ENCODE results near the gene FGF14.
"Not testable (repeated sequence)": the region's sequence is repeated elsewhere in the genome, so short reads cannot be mapped to it uniquely, and the experiment has no call there.

The FGF14 gene

GRCh38 chr13:101846701-101847100 lies 555.1 kb downstream of the FGF14 start:
- Histone ChIP-seq H3K36me3 (ENCODE audit: low read depth) (no peaks in the 10 kb centered on the region), H3K4me3 (ENCODE audit: severe bottlenecking) (no peak overlapping the region), H3K4me1 (ENCODE audit: insufficient read depth, poor library complexity, severe bottlenecking) (no peaks in the 10 kb centered on the region), H3K27ac (ENCODE audit: poor library complexity, severe bottlenecking) (no peak overlapping the region), H3K27me3 (ENCODE audit: insufficient read depth, poor library complexity, severe bottlenecking) (peaks cover 4% of the 10 kb centered on the region), H3K9me3 (ENCODE audit: severe bottlenecking) (no peaks in the 10 kb centered on the region)
- no peak for DNase-seq (ENCODE audit: low spot score)
- ATAC-seq (ENCODE audit: low read depth), result no peak
- TF ChIP-seq CTCF (IDR thresholded peaks at IDR 0.05; ENCODE audit: poor library complexity, severe bottlenecking), result no peak

GRCh38 chr13:101846249-101846648 lies 555.6 kb downstream of the FGF14 start:
- no peak for TF ChIP-seq CTCF (IDR thresholded peaks at IDR 0.05; ENCODE audit: poor library complexity, severe bottlenecking)
- DNase-seq (ENCODE audit: low spot score), result no peak
- Histone ChIP-seq H3K27me3 (ENCODE audit: insufficient read depth, poor library complexity, severe bottlenecking) (peaks cover 4% of the 10 kb centered on the region), H3K9me3 (ENCODE audit: severe bottlenecking) (no peaks in the 10 kb centered on the region), H3K4me1 (ENCODE audit: insufficient read depth, poor library complexity, severe bottlenecking) (no peaks in the 10 kb centered on the region), H3K4me3 (ENCODE audit: severe bottlenecking) (no peak overlapping the region), H3K27ac (ENCODE audit: poor library complexity, severe bottlenecking) (no peak overlapping the region), H3K36me3 (ENCODE audit: low read depth) (no peaks in the 10 kb centered on the region)
- no peak for ATAC-seq (ENCODE audit: low read depth)

- Histone ChIP-seq H3K27me3 (ENCODE audit: insufficient read depth, poor library complexity, severe bottlenecking) (peaks cover 4% of the 10 kb centered on the region), H3K9me3 (ENCODE audit: severe bottlenecking) (no peaks in the 10 kb centered on the region), H3K4me1 (ENCODE audit: insufficient read depth, poor library complexity, severe bottlenecking) (no peaks in the 10 kb centered on the region), H3K36me3 (ENCODE audit: low read depth) (no peaks in the 10 kb centered on the region), H3K4me3 (ENCODE audit: severe bottlenecking) (no peak overlapping the region), H3K27ac (ENCODE audit: poor library complexity, severe bottlenecking) (no peak overlapping the region)
- TF ChIP-seq CTCF (IDR thresholded peaks at IDR 0.05; ENCODE audit: poor library complexity, severe bottlenecking), result no peak
- no peak for DNase-seq (ENCODE audit: low spot score)
- no peak for ATAC-seq (ENCODE audit: low read depth)
Measured at GRCh38 chr13:101845245-101846020, 556.4 kb downstream of the FGF14 start.

- ATAC-seq (ENCODE audit: low read depth), result no peak
- no peak overlapping the region for H3K27ac ChIP-seq (ENCODE audit: poor library complexity, severe bottlenecking)
- no peak overlapping the region for H3K4me3 ChIP-seq (ENCODE audit: severe bottlenecking)
- no peaks in the 10 kb centered on the region for H3K9me3 ChIP-seq (ENCODE audit: severe bottlenecking)
- no peak for DNase-seq (ENCODE audit: low spot score)
- no peaks in the 10 kb centered on the region for H3K4me1 ChIP-seq (ENCODE audit: insufficient read depth, poor library complexity, severe bottlenecking)
- H3K27me3 ChIP-seq (ENCODE audit: insufficient read depth, poor library complexity, severe bottlenecking), result no peaks in the 10 kb centered on the region
- no peak for TF ChIP-seq CTCF (IDR thresholded peaks at IDR 0.05; ENCODE audit: poor library complexity, severe bottlenecking)
- H3K36me3 ChIP-seq (ENCODE audit: low read depth), result no peaks in the 10 kb centered on the region
Measured at GRCh38 chr13:101841698-101842097, 560.1 kb downstream of the FGF14 start.

- no peak for ATAC-seq (ENCODE audit: low read depth)
- no peak for DNase-seq (ENCODE audit: low spot score)
- no peaks in the 10 kb centered on the region for H3K36me3 ChIP-seq (ENCODE audit: low read depth)
- no peaks in the 10 kb centered on the region for H3K27me3 ChIP-seq (ENCODE audit: insufficient read depth, poor library complexity, severe bottlenecking)
- no peak for TF ChIP-seq CTCF (IDR thresholded peaks at IDR 0.05; ENCODE audit: poor library complexity, severe bottlenecking)
- H3K9me3 ChIP-seq (ENCODE audit: severe bottlenecking), result no peaks in the 10 kb centered on the region
- H3K4me3 ChIP-seq (ENCODE audit: severe bottlenecking), result no peak overlapping the region
- H3K27ac ChIP-seq (ENCODE audit: poor library complexity, severe bottlenecking), result no peak overlapping the region
- H3K4me1 ChIP-seq (ENCODE audit: insufficient read depth, poor library complexity, severe bottlenecking), result no peaks in the 10 kb centered on the region
Measured at GRCh38 chr13:101838323-101838722, 563.5 kb downstream of the FGF14 start.

- H3K36me3 ChIP-seq (ENCODE audit: low read depth); DNase-seq (ENCODE audit: low spot score); H3K27me3 ChIP-seq (ENCODE audit: insufficient read depth, poor library complexity, severe bottlenecking); H3K4me3 ChIP-seq (ENCODE audit: severe bottlenecking); ATAC-seq (ENCODE audit: low read depth); H3K9me3 ChIP-seq (ENCODE audit: severe bottlenecking); H3K27ac ChIP-seq (ENCODE audit: poor library complexity, severe bottlenecking); H3K4me1 ChIP-seq (ENCODE audit: insufficient read depth, poor library complexity, severe bottlenecking): not testable (repeated sequence)
Measured at GRCh38 chr13:101837778-101838177, 564.1 kb downstream of the FGF14 start.
